Neuronal stem cell (in vitro differentiated cells): ENCODE data around the gene FAF1.
"Not testable (repeated sequence)": the region's sequence is repeated elsewhere in the genome, so short reads cannot be mapped to it uniquely, and the experiment has no call there.

ENCODE experiments used
- DNase-seq: peaks from one replicate; pipeline ENCODE4 v3.0.0-alpha.2; 2013; ENCODE audit warnings: low spot score
- H2AFZ ChIP-seq: one replicate; pipeline ENCODE4 v1.6.1; 2013; ENCODE audit warnings: mild to moderate bottlenecking, low read length, inconsistent platforms
- H2AK5ac ChIP-seq: 2 replicates; pipeline ENCODE4 v1.6.1; 2013; ENCODE audit warnings: low read depth, mild to moderate bottlenecking, inconsistent platforms, low read length, moderate library complexity, mixed read lengths
- H2BK120ac ChIP-seq: 2 replicates; pipeline ENCODE4 v1.6.1; 2013; ENCODE audit warnings: low read depth, mild to moderate bottlenecking, inconsistent platforms, low read length, moderate library complexity, mixed read lengths
- H2BK12ac ChIP-seq: one replicate; pipeline ENCODE4 v1.6.1; 2013; ENCODE audit warnings: low read length, inconsistent platforms
- H2BK15ac ChIP-seq: 2 replicates; pipeline ENCODE4 v1.6.1; 2013; ENCODE audit warnings: mild to moderate bottlenecking, low read length, inconsistent platforms, mixed read lengths
- H2BK5ac ChIP-seq: one replicate; pipeline ENCODE4 v1.6.1; 2013; ENCODE audit warnings: inconsistent platforms, mild to moderate bottlenecking, low read length, moderate library complexity
- H3K14ac ChIP-seq: one replicate; pipeline ENCODE4 v1.6.1; 2013; ENCODE audit warnings: low read length, inconsistent platforms
- H3K18ac ChIP-seq: 2 replicates; pipeline ENCODE4 v1.6.1; 2013; ENCODE audit warnings: low read length, inconsistent platforms
- H3K23ac ChIP-seq: 2 replicates; pipeline ENCODE4 v1.6.1; 2013; ENCODE audit warnings: low read depth, mild to moderate bottlenecking, mixed read lengths, low read length, inconsistent platforms; ENCODE audit not compliant: poor library complexity
- H3K27ac ChIP-seq: replicated peaks from 3 replicates; pipeline ENCODE4 v1.5.1; 2013; ENCODE audit warnings: low read length, inconsistent platforms
- H3K27me3 ChIP-seq, 3 experiments: 2 replicates each; pipeline ENCODE4 v1.6.1; 2013; ENCODE audit warnings: low read length in 3 of 3, mild to moderate bottlenecking in 2 of 3, inconsistent platforms in 1 of 3, low read depth in 1 of 3, mixed read lengths in 1 of 3, moderate library complexity in 1 of 3; ENCODE audit not compliant: control insufficient read depth in 3 of 3, insufficient read depth in 3 of 3
- H3K36me3 ChIP-seq, 2 donors: replicated peaks in 1 of 2; 2 replicates each; pipeline ENCODE4 v1.6.1; 2013; ENCODE audit warnings: low read length in 2 of 2; ENCODE audit not compliant: control insufficient read depth in 2 of 2, insufficient read depth in 2 of 2
- H3K4ac ChIP-seq: 2 replicates; pipeline ENCODE4 v1.6.1; 2013; ENCODE audit warnings: inconsistent platforms, mild to moderate bottlenecking, low read length, moderate library complexity
- H3K4me1 ChIP-seq, 2 donors: 1 replicate in 1 of 2; 2 replicates in 1 of 2; pipeline ENCODE4 v1.6.1; 2013; ENCODE audit warnings: low read length in 2 of 2, low read depth in 1 of 2; ENCODE audit not compliant: control insufficient read depth in 2 of 2, insufficient read depth in 1 of 2
- H3K4me2 ChIP-seq: one replicate; pipeline ENCODE4 v1.6.1; 2013; ENCODE audit warnings: mild to moderate bottlenecking, low read length, inconsistent platforms; ENCODE audit not compliant: insufficient read depth, poor library complexity, severe bottlenecking
- H3K4me3 ChIP-seq, 2 donors: 2 replicates each; pipeline ENCODE4 v1.5.1; 2013; ENCODE audit warnings: low read length in 2 of 2, mild to moderate bottlenecking in 2 of 2, inconsistent platforms in 1 of 2, moderate library complexity in 1 of 2
- H3K79me1 ChIP-seq: one replicate; pipeline ENCODE4 v1.6.1; 2013; ENCODE audit warnings: low read depth, mild to moderate bottlenecking, inconsistent platforms, low read length, moderate library complexity
- H3K9ac ChIP-seq: one replicate; pipeline ENCODE4 v1.6.1; 2013; ENCODE audit warnings: mild to moderate bottlenecking, low read depth, low read length, inconsistent platforms; ENCODE audit not compliant: poor library complexity
- H3K9me3 ChIP-seq, 2 donors: replicated peaks in 1 of 2; 2 replicates each; pipeline versions ENCODE3 to v1.6.1; 2013; ENCODE audit warnings: low read length in 2 of 2, mild to moderate bottlenecking in 2 of 2, inconsistent platforms in 1 of 2, low read depth in 1 of 2, mixed read lengths in 1 of 2, moderate library complexity in 1 of 2; ENCODE audit not compliant: control insufficient read depth in 2 of 2, insufficient read depth in 1 of 2
- H4K8ac ChIP-seq: one replicate; pipeline ENCODE4 v1.6.1; 2013; ENCODE audit warnings: low read depth, mild to moderate bottlenecking, inconsistent platforms, low read length, moderate library complexity
- H4K91ac ChIP-seq: one replicate; pipeline ENCODE4 v1.6.1; 2013; ENCODE audit warnings: low read length, low read depth, mild to moderate bottlenecking, inconsistent platforms; ENCODE audit not compliant: poor library complexity
- WGBS, 2 donors: extraction: QIAGEN DNeasy Blood & Tissue Kit; methylation state at CpG; one replicate each; pipeline ENCODE4 v1.1.7; 2013; ENCODE audit warnings: missing lambda C conversion rate in 2 of 2, mixed read lengths in 1 of 2; ENCODE audit not compliant: insufficient read length in 2 of 2, insufficient replicate concordance in 1 of 2; ENCODE audit errors: extremely low coverage in 2 of 2; 5-methylcytosine and 5-hydroxymethylcytosine counted together

The FAF1 gene

DNA sequence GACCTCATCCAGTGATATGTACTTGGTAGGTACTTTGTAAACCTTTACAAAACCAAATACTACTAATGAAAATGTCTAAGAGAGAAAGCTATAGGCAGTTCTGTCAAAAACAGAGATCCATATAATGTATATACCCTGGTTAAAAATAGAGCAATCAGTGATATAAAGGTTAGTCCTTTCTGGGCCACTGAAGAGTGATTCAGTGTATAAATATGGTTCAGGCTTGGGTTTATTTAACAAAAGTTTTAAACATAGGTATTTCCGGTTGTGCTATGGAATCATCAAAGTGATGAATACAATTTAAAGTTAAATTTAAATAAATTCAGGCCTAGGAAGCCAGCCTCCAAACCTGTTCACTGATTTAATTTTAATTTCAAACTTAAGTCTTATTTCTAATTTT, 428.5 kb downstream of the FAF1 start:
- Histone ChIP-seq H3K27ac (no peak overlapping the region), H3K14ac (no peak overlapping the region), H2BK120ac (no peak overlapping the region), H3K27me3 (no peaks in the 10 kb centered on the region), H2BK12ac (no peak overlapping the region), H3K4ac (no peak overlapping the region), H4K91ac (no peak overlapping the region), H3K18ac (no peak overlapping the region), H2AK5ac (no peak overlapping the region), H3K23ac (no peak overlapping the region), H3K79me1 (no peaks in the 10 kb centered on the region), H2BK15ac (no peak overlapping the region), H3K9me3 (no peaks in the 10 kb centered on the region), H3K4me1 (no peaks in the 10 kb centered on the region), H3K36me3 (no peaks in the 10 kb centered on the region), H4K8ac (no peak overlapping the region), H2AFZ (no peak overlapping the region), H3K4me3 (no peak overlapping the region), H3K9ac (no peak overlapping the region), H3K4me2 (no peak overlapping the region), H2BK5ac (no peak overlapping the region)
- DNase-seq = no peak
- WGBS, 2 donors = no CpG with 5 or more reads among the region's 1 CpG

DNA sequence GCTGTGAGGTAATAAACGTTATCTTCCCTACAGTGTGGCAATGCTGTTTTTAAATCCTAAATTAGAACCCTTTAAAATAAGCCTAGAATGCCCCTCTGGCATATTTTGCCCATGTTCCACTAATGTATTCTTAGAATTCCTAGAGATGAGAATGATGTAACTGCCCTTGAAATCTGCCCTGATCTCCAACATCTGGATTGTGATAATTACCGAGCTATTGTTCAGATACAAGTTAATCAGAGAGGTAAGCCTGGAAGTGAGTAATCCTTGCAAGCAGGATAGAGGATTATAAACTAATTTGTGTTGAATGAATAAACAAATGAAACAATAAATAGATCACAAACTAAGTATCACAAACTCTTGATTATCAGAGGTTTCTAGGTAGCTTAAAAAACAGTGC, 429.0 kb downstream of the FAF1 start:
- Histone ChIP-seq H3K18ac (no peak overlapping the region), H2BK120ac (no peak overlapping the region), H3K4me1 (no peaks in the 10 kb centered on the region), H2BK12ac (no peak overlapping the region), H3K27ac (no peak overlapping the region), H3K27me3 (no peaks in the 10 kb centered on the region), H2BK5ac (no peak overlapping the region), H2AFZ (no peak overlapping the region), H3K4me3 (no peak overlapping the region), H3K36me3 (no peaks in the 10 kb centered on the region), H4K91ac (no peak overlapping the region), H4K8ac (no peak overlapping the region), H3K9me3 (no peaks in the 10 kb centered on the region), H3K23ac (no peak overlapping the region), H3K14ac (no peak overlapping the region), H3K4me2 (no peak overlapping the region), H2AK5ac (no peak overlapping the region), H3K9ac (no peak overlapping the region), H3K4ac (no peak overlapping the region), H3K79me1 (no peaks in the 10 kb centered on the region), H2BK15ac (no peak overlapping the region)
- WGBS, 2 donors = no CpG with 5 or more reads among the region's 2 CpGs
- DNase-seq = no peak

DNA sequence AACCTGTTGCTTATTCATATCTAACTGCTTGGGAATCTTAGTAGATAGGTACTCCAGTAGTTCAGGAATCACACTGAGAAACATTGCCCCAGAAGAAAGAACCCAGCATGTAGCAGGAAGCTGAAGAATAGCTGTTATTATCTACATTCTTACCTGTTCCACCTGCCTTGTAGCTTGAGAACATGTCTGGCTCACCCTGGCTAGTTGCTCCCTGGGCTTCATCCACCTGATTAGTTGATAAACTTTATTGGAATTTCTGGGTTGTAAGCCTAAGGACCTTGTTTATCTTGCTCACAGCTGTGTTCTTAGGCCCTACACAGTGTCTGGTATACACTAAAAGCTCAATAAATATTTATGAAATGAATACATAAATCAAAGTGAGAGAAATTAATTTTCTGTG, 430.6 kb downstream of the FAF1 start:
- Histone ChIP-seq H3K4me3 (no peak overlapping the region), H3K4me1 (no peaks in the 10 kb centered on the region), H3K23ac (no peak overlapping the region), H3K14ac (no peak overlapping the region), H3K27me3 (no peaks in the 10 kb centered on the region), H4K91ac (no peak overlapping the region), H2BK120ac (no peak overlapping the region), H3K9ac (no peak overlapping the region), H3K27ac (no peak overlapping the region), H2BK12ac (no peak overlapping the region), H3K18ac (no peak overlapping the region), H3K36me3 (no peaks in the 10 kb centered on the region), H3K4ac (no peak overlapping the region), H2BK15ac (no peak overlapping the region), H3K79me1 (no peaks in the 10 kb centered on the region), H4K8ac (no peak overlapping the region), H3K4me2 (no peak overlapping the region), H2BK5ac (no peak overlapping the region), H2AK5ac (no peak overlapping the region), H3K9me3 (no peaks in the 10 kb centered on the region), H2AFZ (no peak overlapping the region)
- no peak for DNase-seq

- H4K8ac ChIP-seq, H3K9me3 ChIP-seq, H3K79me1 ChIP-seq, DNase-seq, H3K27me3 ChIP-seq, H3K4me1 ChIP-seq, H2BK120ac ChIP-seq, H3K36me3 ChIP-seq, H3K18ac ChIP-seq, H3K14ac ChIP-seq, H4K91ac ChIP-seq, H2BK15ac ChIP-seq, H3K9ac ChIP-seq, H3K23ac ChIP-seq, H3K27ac ChIP-seq, H2AFZ ChIP-seq, H3K4me3 ChIP-seq, H3K4me2 ChIP-seq, H2BK5ac ChIP-seq, H2BK12ac ChIP-seq, H2AK5ac ChIP-seq, H3K4ac ChIP-seq: not testable (repeated sequence)
- WGBS, 2 donors = no CpG with 5 or more reads among the region's 3 CpGs
Measured at GRCh38 chr1:50527987-50528320, 432.1 kb downstream of the FAF1 start.
